Trophoblast cell (in vitro differentiated cells and primary cell): Measurements from ENCODE around the gene GPR149.

Experiments
- DNase-seq, 2 donors: peaks; one replicate each; pipeline ENCODE4 v3.0.0-alpha.2; 2016
- H2AFZ ChIP-seq: 2 replicates; pipeline ENCODE4 v1.6.1; 2013; ENCODE audit warnings: low read length, moderate library complexity, mild to moderate bottlenecking; ENCODE audit not compliant: insufficient read depth, poor library complexity
- H2AK5ac ChIP-seq: 2 replicates; pipeline ENCODE4 v1.6.1; 2013; ENCODE audit warnings: mild to moderate bottlenecking, low read length
- H2BK120ac ChIP-seq: 2 replicates; pipeline ENCODE4 v1.6.1; 2013; ENCODE audit warnings: low read length, mild to moderate bottlenecking, moderate library complexity; ENCODE audit not compliant: insufficient read depth, poor library complexity
- H2BK12ac ChIP-seq: 2 replicates; pipeline ENCODE4 v1.6.1; 2013; ENCODE audit warnings: mild to moderate bottlenecking, low read length, moderate library complexity
- H2BK5ac ChIP-seq: 2 replicates; pipeline ENCODE4 v1.6.1; 2013; ENCODE audit warnings: low read length, low read depth, moderate library complexity, mild to moderate bottlenecking; ENCODE audit not compliant: poor library complexity
- H3K14ac ChIP-seq: 2 replicates; pipeline ENCODE4 v1.6.1; 2013; ENCODE audit warnings: mild to moderate bottlenecking, low read length
- H3K18ac ChIP-seq: 2 replicates; pipeline ENCODE4 v1.6.1; 2013; ENCODE audit warnings: mild to moderate bottlenecking, low read length
- H3K23ac ChIP-seq: 2 replicates; pipeline ENCODE4 v1.6.1; 2013; ENCODE audit warnings: low read length
- H3K27ac ChIP-seq: 2 replicates; pipeline ENCODE4 v1.5.1; 2013; ENCODE audit warnings: low read depth, mild to moderate bottlenecking, inconsistent platforms, low read length, moderate library complexity
- H3K27me3 ChIP-seq: 2 replicates; pipeline ENCODE4 v1.6.1; 2013; ENCODE audit warnings: inconsistent platforms, mild to moderate bottlenecking, low read length, moderate library complexity; ENCODE audit not compliant: insufficient read depth
- H3K36me3 ChIP-seq, 2 experiments: 1 replicate in 1 of 2; 2 replicates in 1 of 2; pipeline ENCODE4 v1.6.1; 2013; ENCODE audit warnings: low read length in 2 of 2, mild to moderate bottlenecking in 2 of 2, moderate library complexity in 1 of 2; ENCODE audit not compliant: insufficient read depth in 2 of 2, control insufficient read depth in 1 of 2
- H3K4ac ChIP-seq: 2 replicates; pipeline ENCODE4 v1.6.1; 2013; ENCODE audit warnings: low read depth, mild to moderate bottlenecking, low read length, moderate library complexity
- H3K4me1 ChIP-seq, 2 experiments: 1 replicate in 1 of 2; 2 replicates in 1 of 2; pipeline ENCODE4 v1.6.1; 2013; ENCODE audit warnings: low read length in 2 of 2, mild to moderate bottlenecking in 2 of 2, moderate library complexity in 1 of 2; ENCODE audit not compliant: insufficient read depth in 2 of 2, control insufficient read depth in 1 of 2
- H3K4me2 ChIP-seq: 2 replicates; pipeline ENCODE4 v1.6.1; 2013; ENCODE audit warnings: inconsistent platforms, mild to moderate bottlenecking, low read length, moderate library complexity
- H3K4me3 ChIP-seq: 2 replicates; pipeline ENCODE4 v1.5.1; 2013; ENCODE audit warnings: mild to moderate bottlenecking, low read depth, low read length, inconsistent platforms
- H3K79me1 ChIP-seq: one replicate; pipeline ENCODE4 v1.6.1; 2013; ENCODE audit warnings: low read length
- H3K79me2 ChIP-seq: 2 replicates; pipeline ENCODE4 v1.6.1; 2013; ENCODE audit warnings: low read length, mild to moderate bottlenecking; ENCODE audit not compliant: control insufficient read depth, insufficient read depth, poor library complexity
- H3K9ac ChIP-seq: 2 replicates; pipeline ENCODE4 v1.6.1; 2013; ENCODE audit warnings: mild to moderate bottlenecking, low read length
- H3K9me3 ChIP-seq: 2 replicates; pipeline ENCODE4 v1.6.1; 2013; ENCODE audit warnings: low read depth, mild to moderate bottlenecking, control low read depth, inconsistent platforms, low read length; ENCODE audit not compliant: insufficient read depth
- H4K12ac ChIP-seq: 2 replicates; pipeline ENCODE4 v1.6.1; 2013; ENCODE audit warnings: low read depth, mild to moderate bottlenecking, low read length, moderate library complexity
- H4K8ac ChIP-seq: 2 replicates; pipeline ENCODE4 v1.6.1; 2013; ENCODE audit warnings: low read depth, mild to moderate bottlenecking, low read length, moderate library complexity
- H4K91ac ChIP-seq: one replicate; pipeline ENCODE4 v1.6.1; 2013; ENCODE audit warnings: low read depth, mild to moderate bottlenecking, low read length, moderate library complexity
- WGBS: extraction: QIAGEN DNeasy Blood & Tissue Kit; methylation state at CpG from one replicate; pipeline ENCODE4 v1.1.7; 2013; ENCODE audit warnings: missing lambda C conversion rate; ENCODE audit not compliant: insufficient read length, insufficient coverage; ENCODE audit errors: extremely low coverage; 5-methylcytosine and 5-hydroxymethylcytosine counted together

Gene GPR149

DNA sequence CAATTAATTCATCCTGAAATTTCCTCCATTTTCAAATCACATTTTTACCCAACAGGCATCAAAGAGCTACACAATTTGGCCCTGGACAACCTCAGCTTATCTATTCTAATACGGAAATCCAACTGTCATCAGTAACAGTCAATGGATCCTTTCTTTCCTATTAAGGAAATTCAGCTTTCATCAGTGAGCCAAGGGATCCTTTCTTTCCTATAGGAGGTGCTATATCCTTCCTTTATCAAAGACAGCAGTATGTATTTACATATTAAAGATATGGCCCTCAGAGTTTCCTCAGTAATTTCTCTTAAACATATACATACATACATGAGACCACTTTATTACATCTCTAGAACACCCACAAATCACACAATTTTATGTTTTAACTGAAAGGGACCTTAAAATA, 115.8 kb downstream of the GPR149 start:
- no peak overlapping the region for H3K14ac ChIP-seq
- H2BK5ac ChIP-seq, result no peak overlapping the region
- no peak overlapping the region for H3K4me3 ChIP-seq
- H2BK120ac ChIP-seq, result no peak overlapping the region
- no peak overlapping the region for H2AFZ ChIP-seq
- WGBS, result no CpG with 5 or more reads among the region's 1 CpG
- no peaks in the 10 kb centered on the region for H3K27me3 ChIP-seq
- H3K36me3 ChIP-seq, result peaks cover 0 to 4% of the 10 kb centered on the region in 2 experiments
- no peak overlapping the region for H3K4ac ChIP-seq
- H3K79me2 ChIP-seq, result no peaks in the 10 kb centered on the region
- no peak overlapping the region for H3K9ac ChIP-seq
- H2AK5ac ChIP-seq, result no peak overlapping the region
- H3K18ac ChIP-seq, result no peak overlapping the region
- no peak overlapping the region for H3K27ac ChIP-seq
- H3K79me1 ChIP-seq, result no peaks in the 10 kb centered on the region
- no peak for DNase-seq
- no peak overlapping the region for H2BK12ac ChIP-seq
- no peak overlapping the region for H3K23ac ChIP-seq
- H4K91ac ChIP-seq, result no peak overlapping the region
- no peak overlapping the region for H4K8ac ChIP-seq
- H3K4me1 ChIP-seq, result no peaks in the 10 kb centered on the region
- no peak overlapping the region for H4K12ac ChIP-seq
- H3K9me3 ChIP-seq, result no peaks in the 10 kb centered on the region
- no peak overlapping the region for H3K4me2 ChIP-seq

DNA sequence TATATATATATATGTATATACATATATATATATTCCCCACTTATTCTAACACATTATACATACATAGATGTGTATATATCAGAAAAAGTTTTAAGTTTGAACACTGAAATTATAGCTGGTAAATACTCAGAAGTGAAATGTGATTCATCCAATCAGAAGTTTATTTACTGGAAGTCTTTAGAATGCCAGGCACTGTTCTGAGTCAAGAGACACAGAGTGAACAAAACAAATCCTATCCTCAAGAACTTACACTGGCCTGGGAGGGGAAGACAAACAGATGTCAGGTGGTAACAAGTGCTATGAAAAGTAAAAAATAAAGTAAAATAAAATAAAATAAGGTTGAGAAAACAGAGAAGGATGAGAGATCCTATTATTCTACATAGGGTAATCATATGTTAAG, 119.2 kb downstream of the GPR149 start:
- Histone ChIP-seq H3K14ac (no peak overlapping the region), H3K4ac (no peak overlapping the region), H3K9ac (no peak overlapping the region), H2BK12ac (no peak overlapping the region), H3K79me2 (no peaks in the 10 kb centered on the region), H2BK120ac (no peak overlapping the region), H3K23ac (no peak overlapping the region), H3K9me3 (no peaks in the 10 kb centered on the region), H3K79me1 (no peaks in the 10 kb centered on the region), H4K8ac (no peak overlapping the region), H2BK5ac (no peak overlapping the region), H3K27ac (no peak overlapping the region), H3K4me2 (no peak overlapping the region), H2AFZ (no peak overlapping the region), H3K27me3 (no peaks in the 10 kb centered on the region), H3K4me1 (no peaks in the 10 kb centered on the region), H4K12ac (no peak overlapping the region), H3K36me3 (peaks cover 4 to 7% of the 10 kb centered on the region in 2 experiments), H3K4me3 (no peak overlapping the region), H4K91ac (no peak overlapping the region), H3K18ac (no peak overlapping the region), H2AK5ac (no peak overlapping the region)
- DNase-seq, result no peak

DNA sequence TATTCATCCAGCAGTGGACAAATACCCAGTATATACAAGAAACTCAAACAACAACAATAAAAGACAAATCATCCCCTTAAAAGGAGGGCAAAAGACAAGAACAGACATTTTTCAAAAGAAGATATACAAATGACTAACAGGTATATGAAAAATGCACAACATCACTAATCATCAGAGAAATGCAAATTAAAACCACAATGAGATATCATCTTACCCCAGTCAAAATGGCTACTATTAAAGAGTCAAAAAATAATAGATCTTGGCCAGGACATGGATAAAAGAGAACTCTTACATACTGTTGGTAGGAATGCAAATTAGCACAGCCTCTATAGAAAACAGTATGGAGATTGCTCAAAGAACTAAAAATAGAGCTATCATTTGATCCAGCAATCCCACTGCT, 122.6 kb downstream of the GPR149 start:
- no peak overlapping the region for H3K18ac ChIP-seq
- no peaks in the 10 kb centered on the region for H3K4me1 ChIP-seq
- H4K91ac ChIP-seq, result no peak overlapping the region
- H3K23ac ChIP-seq, result no peak overlapping the region
- H3K79me2 ChIP-seq, result no peaks in the 10 kb centered on the region
- H2AFZ ChIP-seq, result no peak overlapping the region
- H4K8ac ChIP-seq, result no peak overlapping the region
- DNase-seq, result no peak
- no peak overlapping the region for H2BK120ac ChIP-seq
- no peaks in the 10 kb centered on the region for H3K27me3 ChIP-seq
- no peak overlapping the region for H4K12ac ChIP-seq
- H3K9ac ChIP-seq, result no peak overlapping the region
- no peak overlapping the region for H2BK5ac ChIP-seq
- H2BK12ac ChIP-seq, result no peak overlapping the region
- no peak overlapping the region for H3K4ac ChIP-seq
- H3K14ac ChIP-seq, result no peak overlapping the region
- H3K79me1 ChIP-seq, result no peaks in the 10 kb centered on the region
- H2AK5ac ChIP-seq, result no peak overlapping the region
- H3K36me3 ChIP-seq, result peaks cover 11 to 12% of the 10 kb centered on the region in 2 experiments
- H3K4me2 ChIP-seq, result no peak overlapping the region
- H3K4me3 ChIP-seq, result no peak overlapping the region
- H3K9me3 ChIP-seq, result no peaks in the 10 kb centered on the region
- H3K27ac ChIP-seq, result no peak overlapping the region

DNA sequence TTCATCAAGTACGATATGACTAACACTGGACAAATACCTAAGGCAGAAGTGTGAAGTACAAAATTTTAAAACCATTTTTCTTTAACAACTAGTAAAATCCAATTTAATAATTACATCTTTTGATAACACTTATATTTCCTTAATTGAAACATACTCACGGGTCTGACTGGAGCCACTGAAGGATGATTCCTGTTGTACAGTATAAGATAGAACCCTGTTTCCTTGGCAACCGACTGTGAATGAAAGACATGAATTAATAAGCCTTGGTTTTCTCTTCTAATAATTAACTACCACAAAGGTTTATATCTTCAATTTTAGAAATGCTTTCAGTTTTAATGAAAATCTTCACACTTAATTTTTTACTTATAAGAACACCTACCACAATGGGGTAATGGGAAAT, 125.1 kb downstream of the GPR149 start:
- no peak overlapping the region for H2AK5ac ChIP-seq
- no peak overlapping the region for H3K4me2 ChIP-seq
- H3K79me2 ChIP-seq, result no peaks in the 10 kb centered on the region
- WGBS, result no CpG with 5 or more reads among the region's 3 CpGs
- no peaks in the 10 kb centered on the region for H3K79me1 ChIP-seq
- H2AFZ ChIP-seq, result no peak overlapping the region
- H3K14ac ChIP-seq, result no peak overlapping the region
- no peaks in the 10 kb centered on the region for H3K27me3 ChIP-seq
- peaks cover 13 to 19% of the 10 kb centered on the region in 2 experiments for H3K36me3 ChIP-seq
- H3K18ac ChIP-seq, result no peak overlapping the region
- no peak overlapping the region for H3K4ac ChIP-seq
- H3K23ac ChIP-seq, result no peak overlapping the region
- no peak overlapping the region for H4K12ac ChIP-seq
- no peak overlapping the region for H2BK12ac ChIP-seq
- no peak overlapping the region for H4K91ac ChIP-seq
- H3K9me3 ChIP-seq, result no peaks in the 10 kb centered on the region
- no peak for DNase-seq
- no peak overlapping the region for H3K27ac ChIP-seq
- H2BK5ac ChIP-seq, result no peak overlapping the region
- H4K8ac ChIP-seq, result no peak overlapping the region
- no peaks in the 10 kb centered on the region for H3K4me1 ChIP-seq
- H3K9ac ChIP-seq, result no peak overlapping the region
- H2BK120ac ChIP-seq, result no peak overlapping the region
- H3K4me3 ChIP-seq, result no peak overlapping the region
